Mononuclear cell (primary cell): ENCODE measurements around the gene PRKAR1B. TPM values are rescaled to one million over a fixed set of nuclear protein-coding genes. Genes with fewer than 3 reads are reported as not detected.
"Not testable (repeated sequence)": the region's sequence is repeated elsewhere in the genome, so short reads cannot be mapped to it uniquely, and the experiment has no call there.

Experiments used
- H3K27me3 ChIP-seq: 2 replicates; pipeline ENCODE4 v1.6.0; 2011; ENCODE audit warnings: low read length, control low read depth; ENCODE audit not compliant: insufficient read depth
- H3K4me1 ChIP-seq: 2 replicates; pipeline ENCODE4 v1.5.1; 2011; ENCODE audit warnings: mild to moderate bottlenecking, low read length, control low read depth; ENCODE audit not compliant: insufficient read depth
- H3K4me3 ChIP-seq: 2 replicates; pipeline ENCODE4 v1.5.1; 2011; ENCODE audit warnings: mild to moderate bottlenecking, low read length, moderate library complexity
- H3K9me3 ChIP-seq: 2 replicates; pipeline ENCODE4 v1.5.1; 2011; ENCODE audit warnings: low read depth, mild to moderate bottlenecking, control low read depth, low read length
- total RNA-seq: library from RNA; depleted of rRNA; stranded (reverse); fragments of >200 nt; gene quantifications from one replicate; pipeline ENCODE4 v1.2.3, GENCODE V29; 2012

Gene PRKAR1B
- total RNA-seq, 1 donor = 9.4 TPM

GRCh38 chr7:560966-561630, 166.0 kb downstream of the PRKAR1B start:
- H3K4me1 ChIP-seq = no peaks in the 10 kb centered on the region
- H3K9me3 ChIP-seq = no peaks in the 10 kb centered on the region
- no peak overlapping the region for H3K4me3 ChIP-seq
- H3K27me3 ChIP-seq = no peaks in the 10 kb centered on the region

- H3K27me3 ChIP-seq = no peaks in the 10 kb centered on the region
- no peaks in the 10 kb centered on the region for H3K9me3 ChIP-seq
- H3K4me3 ChIP-seq = no peak overlapping the region
- no peaks in the 10 kb centered on the region for H3K4me1 ChIP-seq
These were observed 167.7 kb downstream of the PRKAR1B start for GRCh38 chr7:559396-559705.

GRCh38 chr7:557558-557881, 169.6 kb downstream of the PRKAR1B start:
- H3K4me1 ChIP-seq = no peaks in the 10 kb centered on the region
- H3K27me3 ChIP-seq = no peaks in the 10 kb centered on the region
- no peaks in the 10 kb centered on the region for H3K9me3 ChIP-seq
- no peak overlapping the region for H3K4me3 ChIP-seq

- Histone ChIP-seq H3K27me3 (no peaks in the 10 kb centered on the region), H3K9me3 (no peaks in the 10 kb centered on the region), H3K4me3 (no peak overlapping the region), H3K4me1 (no peaks in the 10 kb centered on the region)
These were observed 170.1 kb downstream of the PRKAR1B start for GRCh38 chr7:556837-557557.

- no peaks in the 10 kb centered on the region for H3K27me3 ChIP-seq
- no peak overlapping the region for H3K4me3 ChIP-seq
- H3K4me1 ChIP-seq = no peaks in the 10 kb centered on the region
- H3K9me3 ChIP-seq = no peaks in the 10 kb centered on the region
These were observed 170.7 kb downstream of the PRKAR1B start for GRCh38 chr7:556291-556826.

- Histone ChIP-seq H3K4me3 (no peak overlapping the region), H3K4me1 (no peaks in the 10 kb centered on the region), H3K27me3 (no peaks in the 10 kb centered on the region), H3K9me3 (no peaks in the 10 kb centered on the region)
These were observed 171.4 kb downstream of the PRKAR1B start for GRCh38 chr7:555551-556160.

GRCh38 chr7:553636-554111, 173.4 kb downstream of the PRKAR1B start:
- Histone ChIP-seq H3K27me3 (no peaks in the 10 kb centered on the region), H3K4me1 (no peaks in the 10 kb centered on the region), H3K9me3 (no peaks in the 10 kb centered on the region), H3K4me3 (no peak overlapping the region)

- Histone ChIP-seq H3K4me1 (no peaks in the 10 kb centered on the region), H3K9me3 (no peaks in the 10 kb centered on the region), H3K4me3 (no peak overlapping the region), H3K27me3 (no peaks in the 10 kb centered on the region)
These were observed 174.0 kb downstream of the PRKAR1B start for GRCh38 chr7:552868-553635.

GRCh38 chr7:552151-552867, 174.8 kb downstream of the PRKAR1B start:
- not testable (repeated sequence) for H3K9me3 ChIP-seq, H3K4me3 ChIP-seq, H3K4me1 ChIP-seq, H3K27me3 ChIP-seq

GRCh38 chr7:551615-551970, 175.5 kb downstream of the PRKAR1B start:
- H3K9me3 ChIP-seq, H3K4me3 ChIP-seq, H3K27me3 ChIP-seq, H3K4me1 ChIP-seq: not testable (repeated sequence)

- Histone ChIP-seq H3K4me1 (no peaks in the 10 kb centered on the region), H3K9me3 (no peaks in the 10 kb centered on the region), H3K4me3 (no peak overlapping the region), H3K27me3 (no peaks in the 10 kb centered on the region)
These were observed 176.0 kb downstream of the PRKAR1B start for GRCh38 chr7:550881-551614.

- Histone ChIP-seq H3K4me1 (no peaks in the 10 kb centered on the region), H3K27me3 (no peaks in the 10 kb centered on the region), H3K9me3 (no peaks in the 10 kb centered on the region), H3K4me3 (no peak overlapping the region)
These were observed 177.0 kb downstream of the PRKAR1B start for GRCh38 chr7:549891-550625.

- H3K4me3 ChIP-seq = no peak overlapping the region
- no peaks in the 10 kb centered on the region for H3K9me3 ChIP-seq
- no peaks in the 10 kb centered on the region for H3K4me1 ChIP-seq
- no peaks in the 10 kb centered on the region for H3K27me3 ChIP-seq
These were observed 177.8 kb downstream of the PRKAR1B start for GRCh38 chr7:549066-549890.
